NCI-H1694 treated with DMSO at 0.1 percent for 48 hours (cell line): Measurements from ENCODE around the gene NUCB2.
A peak's percentile ranks its signal among the peaks of the same experiment; 100 is the strongest.

ENCODE experiments used
- DNase-seq: peaks from one replicate; lab custom pipeline; 2025; lab: John Stamatoyannopoulos, UW

NUCB2 gene

DNA sequence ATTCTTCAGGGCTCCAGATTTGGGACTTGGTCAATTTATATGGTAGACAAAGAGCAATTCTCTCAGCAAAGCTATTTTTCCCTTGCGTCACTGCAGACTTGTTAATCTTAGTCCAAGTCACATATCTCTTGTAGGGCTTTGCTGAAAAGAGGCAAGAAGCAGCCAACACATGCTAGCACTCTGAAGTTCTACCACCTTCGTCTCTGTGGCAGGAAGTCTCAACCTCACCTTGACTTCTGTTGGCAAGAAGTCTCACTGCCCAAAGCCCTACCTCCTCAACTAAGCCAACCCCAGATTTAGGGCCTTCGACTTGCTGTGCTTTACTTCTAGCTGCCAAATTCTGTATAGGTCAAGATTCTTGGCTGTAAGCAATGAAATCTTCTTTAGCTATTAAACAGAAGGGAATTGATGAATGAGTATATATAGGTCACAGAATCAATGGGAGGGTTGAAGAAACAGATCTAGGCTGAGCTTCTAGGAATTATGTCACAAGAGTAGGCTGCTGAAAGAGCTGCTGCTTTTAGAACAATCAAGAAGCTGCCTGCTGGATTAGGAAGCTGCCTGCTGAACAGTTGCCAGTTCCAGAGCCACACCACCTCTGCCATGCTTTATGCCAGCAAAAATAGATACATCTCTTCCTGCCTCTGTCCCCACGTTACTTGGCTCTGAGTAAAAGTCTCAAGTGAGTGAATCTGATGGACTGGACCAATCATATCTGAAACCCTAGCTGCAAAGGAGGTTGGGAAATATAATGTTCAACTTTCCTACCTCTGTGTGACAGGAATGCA, 57.5 kb downstream of the NUCB2 start:
- DNase-seq, result no peak

DNA sequence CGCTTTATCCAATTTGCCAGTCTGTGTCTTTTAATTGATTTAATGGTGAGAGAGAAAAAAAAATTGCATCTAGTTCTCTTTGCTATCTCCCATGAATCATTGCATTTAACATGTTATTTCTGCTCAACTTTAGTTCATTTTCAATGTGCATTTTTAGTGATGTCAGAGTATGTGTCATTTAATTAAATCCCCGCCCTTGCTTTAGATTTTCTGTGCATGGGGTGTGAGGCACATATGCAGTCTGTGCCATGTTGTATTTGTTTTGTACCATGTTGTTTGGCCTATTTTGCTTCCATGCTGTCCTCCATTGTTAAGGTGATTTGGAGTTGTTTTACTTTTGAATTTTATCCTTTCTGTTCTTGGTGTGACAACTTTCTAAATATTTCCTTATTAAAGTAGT, 66.7 kb downstream of the NUCB2 start:
- DNase-seq, result no peak

DNA sequence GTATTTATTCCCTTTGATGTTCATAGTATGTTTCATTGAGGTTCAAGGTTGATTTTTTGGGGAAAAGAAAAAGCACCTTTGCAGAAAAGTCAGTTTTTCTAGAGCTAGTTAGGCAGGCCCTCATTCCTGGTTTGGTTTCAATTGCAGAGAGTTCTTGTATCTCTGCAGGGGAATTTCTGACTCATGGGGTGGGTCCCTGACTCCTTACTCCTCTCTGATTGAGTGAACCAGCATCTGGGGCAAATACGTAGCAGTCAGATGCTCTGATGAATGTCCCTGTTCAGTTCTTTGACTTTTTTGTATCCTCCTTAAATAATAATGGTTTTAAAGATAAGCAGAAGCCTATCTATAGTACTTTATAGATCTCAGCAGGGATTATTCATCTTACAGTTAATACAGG, 67.4 kb downstream of the NUCB2 start:
- DNase-seq, result no peak

DNA sequence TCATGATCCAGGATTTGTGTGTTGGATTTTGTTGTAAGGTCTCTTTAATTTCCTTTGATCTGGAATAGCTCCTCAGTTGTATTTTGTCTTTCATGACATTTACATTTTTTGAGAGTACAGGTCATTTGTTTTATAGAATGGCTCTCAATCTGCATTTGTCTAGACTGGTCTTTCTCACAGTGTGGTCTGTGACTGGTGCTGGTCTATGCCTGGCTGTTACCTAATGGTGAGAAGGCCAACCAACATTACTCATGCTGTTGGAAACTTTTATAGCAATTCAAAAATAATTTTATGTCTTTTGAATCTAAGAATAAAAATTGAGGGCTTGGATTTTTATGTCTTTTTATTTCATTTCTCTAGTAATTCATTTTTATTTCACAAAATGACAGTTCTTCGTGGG, 71.1 kb downstream of the NUCB2 start:
- DNase-seq, result no peak

DNA sequence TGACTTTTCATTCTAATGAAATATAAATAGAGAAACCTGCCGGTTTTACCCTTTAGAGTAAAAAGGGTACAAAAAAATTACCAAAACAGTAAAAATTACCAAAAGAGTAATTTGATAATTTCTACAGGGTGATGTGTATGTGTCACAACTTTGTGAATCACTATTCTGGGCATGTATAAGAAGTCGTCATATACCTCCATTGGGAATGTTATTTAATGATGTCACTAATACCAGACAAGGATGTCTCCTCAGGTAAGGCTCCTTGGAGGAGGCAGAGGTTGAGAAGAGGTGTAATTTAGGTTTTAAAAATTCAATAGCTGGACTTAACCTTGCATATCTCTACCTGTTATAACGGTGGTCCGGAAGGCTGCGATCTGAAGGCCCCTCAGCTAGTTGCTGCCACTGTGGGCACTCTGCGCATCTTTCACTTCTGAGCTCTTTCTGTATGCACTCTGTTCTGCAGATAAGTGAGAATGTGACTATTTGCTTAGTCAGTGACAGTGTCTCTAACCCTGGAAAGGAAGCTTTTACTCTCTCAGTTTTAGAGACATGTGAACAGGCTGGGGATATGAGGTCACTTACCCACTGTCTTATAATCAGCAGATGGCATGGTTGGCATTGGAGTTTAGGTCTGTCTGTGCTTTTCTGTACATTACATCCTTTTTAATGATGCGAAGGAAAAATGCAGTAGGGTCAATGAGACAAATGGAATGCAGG, 74.1 kb downstream of the NUCB2 start:
- DNase-seq, result no peak

DNA sequence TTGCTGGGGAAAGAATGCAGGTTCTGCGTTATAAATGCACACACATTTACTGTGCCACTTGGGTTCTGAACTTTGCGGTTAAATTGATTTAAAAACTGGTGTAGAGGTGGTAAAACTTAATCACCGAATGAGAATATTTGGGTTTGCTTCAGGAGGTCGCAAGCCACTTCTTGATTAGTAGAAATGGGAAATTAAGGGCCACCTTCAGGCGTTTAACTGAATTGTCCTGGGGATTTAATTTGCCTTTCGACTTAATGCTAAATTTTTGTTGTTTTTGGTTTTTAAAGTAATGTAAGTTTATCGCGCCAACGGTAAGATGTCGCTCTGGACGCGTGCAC, 74.6 kb downstream of the NUCB2 start:
- DNase-seq, result no peak

DNA sequence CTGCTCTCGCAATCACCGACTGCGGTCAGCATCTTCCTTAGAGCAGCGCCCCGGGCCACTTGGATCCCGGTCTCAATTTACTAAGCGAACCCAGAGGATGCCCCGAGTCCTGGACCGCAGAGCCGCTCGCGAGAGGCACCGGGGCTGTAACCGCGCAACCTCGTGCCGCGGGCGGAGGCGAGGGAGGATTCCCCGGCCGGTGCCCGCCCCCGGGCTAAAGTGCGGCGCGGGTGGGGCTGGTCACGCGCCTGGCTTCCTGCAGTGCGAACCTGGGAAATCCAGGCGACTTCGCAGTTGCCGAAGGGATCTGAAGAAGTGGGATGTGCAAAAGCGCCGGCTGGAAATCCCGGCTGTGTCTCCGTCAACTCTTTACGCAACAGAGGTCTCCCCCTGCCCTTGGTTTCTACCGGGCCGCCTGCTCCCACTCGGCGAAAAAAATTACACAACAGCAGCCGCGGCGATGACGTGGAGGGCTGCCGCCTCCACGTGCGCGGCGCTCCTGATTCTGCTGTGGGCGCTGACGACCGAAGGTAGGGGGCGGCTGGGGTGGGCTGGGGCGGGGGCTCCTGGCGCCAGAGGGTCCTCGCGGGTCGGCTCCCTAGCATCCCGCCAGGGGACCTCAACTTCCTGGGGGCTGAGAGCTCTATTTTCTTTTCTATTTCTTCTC, 75.1 kb downstream of the NUCB2 start, which contains the start of gene NCR3LG1:
TSS of gene NCR3LG1 (plus strand) at position 291 of the 667 bp plus-strand sequence. CDS start at position 461, 170 bp downstream.
- DNase-seq, result no peak

DNA sequence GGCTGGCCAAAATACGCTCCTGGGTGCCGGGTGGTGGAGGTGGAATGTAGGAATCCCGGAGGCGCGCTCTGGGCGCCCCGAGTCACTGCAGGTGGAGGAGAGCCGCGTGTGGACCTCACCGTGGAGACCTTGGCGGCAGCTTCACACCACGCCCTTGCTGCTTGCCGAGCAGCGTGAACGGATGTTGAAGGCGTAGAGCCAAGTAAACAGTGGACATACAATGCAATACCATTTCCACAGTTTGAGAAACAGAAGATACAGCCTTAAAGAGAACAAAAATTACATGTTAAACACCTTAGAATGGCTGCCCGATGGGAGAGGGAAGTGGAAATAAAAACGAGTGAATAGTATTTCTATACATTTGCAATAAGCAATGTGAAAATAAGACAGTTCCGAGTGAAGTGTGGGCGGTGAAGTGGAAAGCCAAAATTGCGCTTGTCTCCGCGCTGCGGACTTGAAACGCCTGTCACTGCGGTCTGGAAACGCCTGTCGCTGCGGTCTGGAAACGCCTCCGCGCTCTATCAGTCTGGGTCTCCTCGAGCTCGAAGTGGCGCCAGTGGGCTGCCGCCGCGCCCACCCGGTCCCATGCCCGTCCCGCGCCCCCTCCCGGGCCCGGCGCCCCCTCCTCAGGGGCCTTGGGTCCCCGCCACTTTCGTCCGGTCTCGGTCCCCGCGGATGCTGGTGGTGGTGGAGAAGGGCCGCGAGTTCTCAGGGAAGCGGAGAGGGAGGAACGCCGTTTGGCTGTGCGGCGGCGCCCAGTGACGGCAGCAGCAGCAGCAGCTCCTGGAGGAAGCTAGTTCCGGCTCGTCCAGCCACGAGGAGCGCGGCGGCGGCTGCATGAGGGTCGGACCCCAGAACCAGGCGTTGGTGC, 76.6 kb downstream of the NUCB2 start:
- DNase-seq, result peak; percentile 59

DNA sequence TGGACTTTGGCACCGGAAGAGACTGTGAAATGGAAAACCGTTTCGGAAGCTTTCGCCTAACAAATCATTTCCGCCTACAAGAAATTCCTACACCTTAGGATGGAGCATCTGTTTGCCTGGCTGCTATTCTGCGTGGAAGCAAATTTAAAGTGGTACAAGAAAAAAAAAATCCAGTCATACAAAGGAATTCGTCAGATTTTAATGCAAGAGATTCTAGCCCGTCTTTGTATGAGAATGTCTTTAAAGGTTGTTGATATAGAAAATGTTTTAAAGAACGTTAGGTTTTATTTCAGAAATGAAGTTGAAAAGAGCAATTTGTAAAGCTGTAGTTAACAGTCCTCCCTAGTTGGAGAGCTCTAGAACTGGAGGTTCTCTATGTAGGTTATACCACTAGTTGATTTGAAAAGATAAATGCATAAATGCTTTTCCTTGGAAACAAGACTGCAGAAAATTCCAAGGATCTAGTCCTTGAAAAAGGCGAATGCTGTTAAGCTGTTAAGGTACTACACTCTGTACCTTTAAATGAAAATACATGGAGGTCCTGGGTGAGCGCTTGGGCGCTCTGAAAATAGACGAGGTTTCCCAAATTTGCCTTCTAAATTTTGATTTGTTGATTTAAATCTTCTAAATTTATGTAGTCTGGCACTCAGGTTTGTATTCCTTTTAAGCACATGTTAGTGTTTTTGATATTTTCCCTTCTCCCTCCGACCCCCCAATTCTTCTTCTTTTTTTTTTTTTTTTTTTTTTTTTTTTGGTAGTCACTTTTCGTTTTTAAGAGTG, 77.5 kb downstream of the NUCB2 start:
- peak; percentile 59 for DNase-seq

DNA sequence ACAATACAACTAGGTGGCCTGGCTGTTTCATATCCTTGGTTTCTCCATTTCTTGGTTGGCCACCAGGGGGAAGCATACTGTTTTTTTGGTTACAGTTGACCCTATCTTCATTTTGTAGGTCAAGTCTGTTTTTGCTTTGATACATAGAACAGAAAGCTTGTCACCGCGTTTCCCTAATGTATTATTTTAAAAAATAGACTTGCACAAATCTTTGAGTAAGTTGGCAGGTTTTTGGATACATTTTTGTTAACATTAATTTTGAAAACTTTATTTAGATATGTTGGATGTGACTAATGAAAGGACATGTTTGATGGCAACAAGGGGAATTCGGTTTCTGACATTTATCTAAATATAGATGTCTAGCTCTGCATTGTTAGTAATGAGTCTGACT, 78.1 kb downstream of the NUCB2 start:
- peak; percentile 64 for DNase-seq

DNA sequence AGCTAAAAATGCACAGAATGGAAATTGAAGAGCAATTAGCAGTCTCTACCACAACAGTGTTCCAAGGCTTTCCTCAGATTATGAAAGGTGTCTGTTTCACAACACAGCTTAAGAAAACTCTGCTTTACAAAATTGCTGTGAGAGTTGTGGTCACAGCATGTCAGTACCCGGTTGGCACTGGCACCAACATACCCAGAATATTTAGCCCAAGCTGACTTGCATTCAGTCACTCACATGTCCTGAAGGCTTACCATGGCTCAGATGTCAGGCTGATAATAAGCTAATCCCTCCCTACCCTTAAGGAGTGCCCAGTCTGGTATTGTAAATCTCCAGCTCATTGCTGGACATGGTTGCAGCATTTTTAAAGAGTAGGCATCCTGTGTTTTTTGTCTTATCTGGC, 90.0 kb downstream of the NUCB2 start:
- DNase-seq, result no peak

DNA sequence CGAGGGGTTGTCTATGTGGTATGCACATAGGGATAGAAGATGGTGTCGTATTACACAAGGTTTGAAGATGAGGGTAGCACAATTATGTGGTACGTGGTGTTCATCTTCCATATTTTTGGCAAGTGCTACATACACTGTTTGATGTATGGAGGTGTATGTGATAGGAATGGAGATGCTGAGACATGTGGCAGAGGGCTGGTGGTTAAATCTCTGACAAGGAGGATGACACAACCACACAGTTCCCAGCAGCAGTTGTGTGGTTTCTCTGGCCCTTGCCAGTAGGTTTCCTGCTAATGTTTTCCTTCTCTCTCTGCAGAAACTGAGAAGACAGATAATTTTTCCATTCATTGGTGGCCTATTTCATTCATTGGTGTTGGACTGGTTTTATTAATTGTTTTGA, 92.0 kb downstream of the NUCB2 start:
- no peak for DNase-seq

DNA sequence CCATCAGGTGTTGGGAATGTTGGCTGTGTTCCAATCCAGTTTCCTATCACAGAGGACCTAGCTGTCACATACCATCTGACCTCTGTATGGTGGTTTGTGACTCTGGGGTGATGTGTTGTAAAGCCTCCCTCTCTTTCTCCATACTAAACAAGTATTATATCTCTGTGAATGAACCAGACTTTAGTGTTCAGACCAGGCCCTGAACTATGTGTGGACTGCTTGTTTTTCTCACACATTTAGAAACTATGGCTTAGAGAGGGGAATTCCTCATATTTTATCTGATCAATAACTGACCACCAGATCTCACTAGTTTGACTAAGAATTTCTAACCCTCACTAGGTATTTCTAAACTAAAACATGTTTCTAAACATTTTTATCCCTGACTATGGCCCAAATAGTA, 92.6 kb downstream of the NUCB2 start:
- DNase-seq, result no peak

DNA sequence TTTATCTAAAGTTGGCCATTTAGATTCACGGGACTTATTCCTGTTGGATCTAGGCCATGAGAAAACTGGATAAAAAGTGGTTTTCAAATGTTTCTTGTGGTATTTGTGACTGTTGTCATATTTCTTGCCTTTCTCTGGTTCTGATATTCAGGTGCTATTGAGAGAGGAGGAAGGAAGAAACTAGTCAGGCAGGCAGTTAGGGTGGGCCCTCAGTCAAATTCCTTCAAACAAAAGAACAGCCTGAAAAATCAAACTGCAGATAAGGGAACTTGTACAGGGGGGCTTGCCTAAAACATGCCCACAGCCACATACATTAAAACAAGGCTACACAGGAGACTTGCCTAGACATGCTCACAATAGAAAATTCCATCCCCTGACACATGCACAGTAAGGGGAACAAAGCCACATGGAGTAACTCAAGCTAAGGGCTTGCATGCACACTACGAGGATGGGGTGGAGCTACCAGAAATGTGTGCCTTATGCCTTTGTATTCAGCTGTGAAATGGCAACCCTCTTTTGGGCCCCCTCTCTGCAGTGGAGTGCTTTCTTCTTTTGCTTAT, 93.2 kb downstream of the NUCB2 start:
- DNase-seq, result no peak

DNA sequence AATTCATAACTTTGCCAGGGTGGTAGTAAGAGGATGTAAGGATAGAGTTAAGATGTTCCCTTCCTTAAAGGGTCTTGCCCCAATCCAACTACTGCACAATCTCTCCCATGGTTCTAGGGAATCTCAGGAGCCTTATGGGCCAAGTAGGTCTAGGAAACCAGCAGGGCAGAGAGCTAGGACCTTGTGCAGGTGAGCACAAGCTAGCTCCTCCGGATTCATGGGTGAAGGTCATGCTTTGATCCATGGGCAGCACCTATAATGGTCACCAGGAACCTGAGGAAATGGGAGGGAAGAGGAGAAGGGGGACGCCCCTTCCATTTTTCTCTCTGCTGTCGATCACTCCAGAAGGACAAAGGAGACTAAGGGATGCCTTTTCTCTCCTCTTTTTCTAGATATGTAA, 95.1 kb downstream of the NUCB2 start:
- no peak for DNase-seq

DNA sequence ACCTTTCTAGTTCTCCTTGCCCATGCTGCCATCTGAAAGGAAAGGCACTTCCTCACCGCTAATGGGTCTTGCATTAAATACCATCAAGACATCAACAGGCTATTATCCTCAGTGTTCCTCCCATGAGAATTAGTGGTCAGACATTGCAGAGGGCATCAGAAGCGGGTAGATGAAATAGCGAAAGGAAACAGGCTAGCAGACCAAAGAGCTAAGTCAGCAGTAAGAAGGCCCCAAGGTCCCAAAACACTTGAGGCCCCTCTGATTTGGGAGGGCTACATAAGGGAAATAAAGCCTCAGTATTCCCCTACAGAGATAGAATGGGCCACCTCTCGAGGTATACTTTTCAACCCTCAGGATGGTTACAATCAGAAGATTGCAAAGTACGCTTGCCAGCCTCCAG, 99.0 kb downstream of the NUCB2 start:
- no peak for DNase-seq

DNA sequence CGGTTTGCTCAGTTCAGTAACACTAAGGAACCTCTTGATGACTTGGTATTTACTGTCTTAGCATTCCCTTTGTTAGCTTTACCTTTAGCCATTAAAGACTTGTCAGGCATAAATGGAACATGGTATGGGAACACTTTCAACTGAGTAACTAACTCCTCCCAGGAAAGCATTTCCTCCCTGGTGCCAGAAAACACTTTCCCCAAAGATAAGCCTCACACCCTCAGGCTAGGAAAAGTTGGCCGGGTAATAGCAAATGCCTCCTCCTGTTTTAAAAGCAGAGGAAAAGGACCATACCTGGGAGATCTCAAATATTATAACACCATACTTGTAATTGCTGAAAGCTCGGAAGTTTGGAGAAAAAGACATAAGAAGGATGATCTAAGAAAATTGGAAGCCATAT, 100.0 kb downstream of the NUCB2 start:
- no peak for DNase-seq

DNA sequence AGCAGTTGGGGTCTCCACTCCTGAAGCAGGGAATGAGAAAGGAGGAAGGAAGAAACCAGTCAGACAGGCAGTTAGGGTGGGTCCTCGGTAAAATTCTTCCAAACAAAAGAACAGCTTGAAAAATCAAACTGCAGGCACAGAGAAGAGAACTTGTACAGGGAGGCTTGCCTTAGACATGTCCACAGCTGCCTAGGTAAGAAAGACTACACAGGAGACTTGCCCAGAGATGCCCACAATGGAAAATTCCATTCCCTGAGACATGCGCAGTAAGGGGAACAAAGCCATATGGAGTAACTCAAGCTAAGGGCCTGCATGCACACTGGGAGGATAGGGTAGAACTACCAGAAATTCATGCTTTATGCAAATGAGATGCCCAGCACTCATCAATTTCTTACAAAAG, 102.1 kb downstream of the NUCB2 start:
- DNase-seq, result no peak

DNA sequence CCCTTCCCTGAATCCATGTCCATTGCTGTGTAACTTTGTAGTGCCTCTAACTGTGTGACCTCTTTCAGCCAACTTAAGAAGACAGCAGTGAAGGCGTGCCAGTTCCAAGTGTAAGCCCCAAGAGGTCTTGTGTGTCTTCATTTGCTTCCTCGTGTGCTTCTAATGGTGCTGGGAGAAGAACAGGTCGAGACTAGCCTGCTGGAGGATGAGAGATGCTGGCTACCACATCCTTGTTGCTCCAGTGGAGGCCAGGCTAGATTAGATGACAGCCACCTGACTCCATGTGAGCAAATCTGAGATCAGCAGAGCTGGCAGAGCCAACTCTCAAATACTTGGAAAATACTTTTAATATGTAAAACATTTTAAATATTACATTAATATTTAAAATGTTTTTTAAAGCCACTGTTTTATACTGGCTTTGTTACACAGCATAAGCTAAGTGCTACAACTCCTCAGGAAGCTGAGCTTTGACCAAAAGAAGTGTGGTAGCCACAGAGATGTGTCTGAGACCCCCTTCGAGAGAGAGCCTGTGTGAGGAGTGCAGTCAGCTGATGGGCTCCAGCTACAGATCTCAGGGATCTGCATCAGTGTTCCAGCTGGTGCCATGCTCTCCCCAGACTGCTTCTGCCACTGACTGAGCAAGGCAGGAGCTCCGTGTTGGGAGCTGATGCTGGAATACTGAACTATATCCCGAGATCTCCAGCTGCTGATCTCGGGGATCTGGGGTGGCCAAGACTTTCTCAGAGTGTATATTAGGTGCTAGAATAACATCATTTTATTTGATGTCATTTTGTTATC, 103.0 kb downstream of the NUCB2 start:
- no peak for DNase-seq

DNA sequence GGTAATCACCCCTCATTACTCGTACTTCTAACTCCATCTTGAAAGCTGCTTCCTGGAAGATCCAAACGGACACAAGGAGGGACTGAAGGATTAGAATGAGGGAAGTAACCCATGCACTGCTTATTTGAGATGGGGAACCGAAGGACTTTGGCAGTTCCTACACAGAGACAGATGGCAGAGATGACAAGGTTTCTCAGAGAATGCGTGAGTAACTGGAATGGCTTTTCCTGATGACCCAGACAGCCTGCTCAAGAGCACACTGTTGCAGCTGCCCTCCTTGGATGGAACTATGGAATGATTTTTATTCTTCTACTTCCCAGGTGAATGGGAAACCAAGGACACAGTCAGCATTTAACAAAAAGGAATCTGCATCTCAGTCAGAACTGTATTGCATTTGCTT, 104.6 kb downstream of the NUCB2 start:
- DNase-seq, result no peak
